OCI-M1 (cell line): ENCODE measurements around the gene DENND5B.

Source experiments
- DNase-seq: peaks from one replicate; lab custom pipeline; 2025; lab: John Stamatoyannopoulos, UW

The DENND5B gene

GRCh38 chr12:31471823-31472222, 119.1 kb downstream of the DENND5B start:
- DNase-seq, result no peak

GRCh38 chr12:31471051-31471450, 119.9 kb downstream of the DENND5B start:
- no peak for DNase-seq

GRCh38 chr12:31470459-31470858, 120.5 kb downstream of the DENND5B start:
- DNase-seq, result no peak

- DNase-seq, result no peak
Observed at GRCh38 chr12:31466768-31467167, 124.2 kb downstream of the DENND5B start.

GRCh38 chr12:31465002-31465401, 125.9 kb downstream of the DENND5B start:
- no peak for DNase-seq

- DNase-seq, result peak; percentile 66
Observed at GRCh38 chr12:31460024-31460423, 130.9 kb downstream of the DENND5B start.

GRCh38 chr12:31456562-31456961, 134.4 kb downstream of the DENND5B start:
- DNase-seq, result no peak

- DNase-seq, result no peak
Observed at GRCh38 chr12:31444736-31445135, 146.2 kb downstream of the DENND5B start.

GRCh38 chr12:31440586-31440985, 150.3 kb downstream of the DENND5B start:
- DNase-seq, result no peak

GRCh38 chr12:31440134-31440533, 150.8 kb downstream of the DENND5B start:
- DNase-seq, result no peak

GRCh38 chr12:31431721-31432240, 159.2 kb downstream of the DENND5B start:
- DNase-seq, result no peak

GRCh38 chr12:31423405-31423804, 167.5 kb downstream of the DENND5B start:
- no peak for DNase-seq

- no peak for DNase-seq
Observed at GRCh38 chr12:31412292-31412801, 178.6 kb downstream of the DENND5B start.

- no peak for DNase-seq
Observed at GRCh38 chr12:31408763-31409162, 182.2 kb downstream of the DENND5B start.

GRCh38 chr12:31407562-31407961, 183.4 kb downstream of the DENND5B start:
- DNase-seq, result no peak

GRCh38 chr12:31406345-31406744, 184.6 kb downstream of the DENND5B start:
- no peak for DNase-seq

GRCh38 chr12:31405021-31405420, 185.9 kb downstream of the DENND5B start:
- no peak for DNase-seq

GRCh38 chr12:31403099-31403607, 187.8 kb downstream of the DENND5B start:
- peak; percentile 91 for DNase-seq

GRCh38 chr12:31393004-31393550, 197.9 kb downstream of the DENND5B start:
- DNase-seq, result no peak

- DNase-seq, result no peak
Observed at GRCh38 chr12:31390991-31391390, 199.9 kb downstream of the DENND5B start.

GRCh38 chr12:31388713-31389112, 202.2 kb downstream of the DENND5B start:
- no peak for DNase-seq

- no peak for DNase-seq
Observed at GRCh38 chr12:31387466-31387865, 203.5 kb downstream of the DENND5B start.

- no peak for DNase-seq
Observed at GRCh38 chr12:31387011-31387410, 203.9 kb downstream of the DENND5B start.

- no peak for DNase-seq
Observed at GRCh38 chr12:31386364-31386777, 204.6 kb downstream of the DENND5B start.
